NCI-H748 treated with DMSO at 0.1 percent for 48 hours (cell line): ENCODE results near the gene KIF26A.

Experiments used
- DNase-seq: peaks from one replicate; lab custom pipeline; 2025; lab: John Stamatoyannopoulos, UW

KIF26A gene

DNA sequence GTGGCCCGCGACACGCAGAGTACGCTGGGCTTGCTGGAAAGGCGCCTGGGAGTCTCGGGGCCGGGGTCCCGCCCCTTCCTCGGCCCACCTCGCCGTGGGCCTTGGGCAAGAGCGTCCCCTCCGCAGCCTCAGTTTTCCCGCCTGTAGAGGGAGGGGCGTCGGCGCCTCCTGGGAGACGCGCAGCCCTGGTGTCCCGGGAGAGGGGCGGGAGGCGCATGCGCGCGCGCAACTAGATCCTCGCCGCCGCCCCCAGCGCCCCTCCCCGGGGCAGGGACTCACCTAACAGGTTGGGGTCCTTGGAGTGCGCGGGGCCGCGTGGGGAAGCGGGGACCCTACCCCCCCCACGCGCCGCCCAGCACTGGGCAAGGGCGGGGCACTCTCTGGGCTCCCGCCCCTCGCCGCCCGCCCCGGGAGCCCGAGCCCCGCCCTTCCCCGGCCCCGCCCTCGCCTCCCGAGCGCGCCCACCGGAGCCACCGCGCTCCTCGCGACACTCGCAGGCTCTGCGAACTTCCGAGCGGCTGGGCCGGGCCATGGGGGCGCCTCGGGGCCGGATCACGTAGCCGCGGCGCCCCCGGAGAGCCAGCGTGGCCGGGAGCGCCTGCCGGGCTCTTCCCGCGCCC, at the start of gene KIF26A:
TSS of gene KIF26A (plus strand) at position 490 of the 620 bp plus-strand sequence. CDS start 136 bp downstream, outside the sequence.
- DNase-seq: peak; percentile 54

DNA sequence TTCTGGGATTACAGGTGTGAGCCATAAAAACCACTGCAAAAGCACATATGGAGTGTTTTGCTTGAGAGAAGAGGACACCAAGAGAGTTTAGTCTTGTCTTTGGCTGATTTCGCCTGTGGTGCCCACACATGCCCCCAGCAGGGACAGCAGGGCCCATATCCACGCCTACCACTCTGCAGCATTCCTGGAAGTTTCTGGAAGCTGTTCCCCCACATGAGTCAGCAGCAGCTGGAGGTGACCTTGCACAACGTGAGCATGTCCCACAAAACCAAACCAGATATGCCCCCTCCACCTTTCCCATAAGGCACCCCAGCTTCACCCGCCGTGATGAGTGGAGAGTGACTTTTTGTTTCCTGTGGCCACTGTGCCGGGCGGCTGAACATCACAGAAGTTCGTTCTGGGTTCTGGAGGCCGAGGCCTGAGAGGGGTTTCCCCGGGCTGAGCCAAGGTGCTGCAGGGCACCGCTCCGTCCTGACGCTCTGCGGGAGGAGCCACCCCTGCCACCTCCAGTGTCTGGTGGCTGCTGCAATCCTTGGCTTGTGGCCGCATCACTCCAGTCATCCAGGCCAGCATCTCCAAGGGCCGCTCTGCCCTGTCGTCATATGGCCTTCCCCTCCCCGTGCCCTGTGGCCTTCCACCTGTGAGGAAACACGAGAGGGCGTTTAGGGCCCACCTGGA, 48.2 kb upstream of the KIF26A start:
- DNase-seq: no peak

DNA sequence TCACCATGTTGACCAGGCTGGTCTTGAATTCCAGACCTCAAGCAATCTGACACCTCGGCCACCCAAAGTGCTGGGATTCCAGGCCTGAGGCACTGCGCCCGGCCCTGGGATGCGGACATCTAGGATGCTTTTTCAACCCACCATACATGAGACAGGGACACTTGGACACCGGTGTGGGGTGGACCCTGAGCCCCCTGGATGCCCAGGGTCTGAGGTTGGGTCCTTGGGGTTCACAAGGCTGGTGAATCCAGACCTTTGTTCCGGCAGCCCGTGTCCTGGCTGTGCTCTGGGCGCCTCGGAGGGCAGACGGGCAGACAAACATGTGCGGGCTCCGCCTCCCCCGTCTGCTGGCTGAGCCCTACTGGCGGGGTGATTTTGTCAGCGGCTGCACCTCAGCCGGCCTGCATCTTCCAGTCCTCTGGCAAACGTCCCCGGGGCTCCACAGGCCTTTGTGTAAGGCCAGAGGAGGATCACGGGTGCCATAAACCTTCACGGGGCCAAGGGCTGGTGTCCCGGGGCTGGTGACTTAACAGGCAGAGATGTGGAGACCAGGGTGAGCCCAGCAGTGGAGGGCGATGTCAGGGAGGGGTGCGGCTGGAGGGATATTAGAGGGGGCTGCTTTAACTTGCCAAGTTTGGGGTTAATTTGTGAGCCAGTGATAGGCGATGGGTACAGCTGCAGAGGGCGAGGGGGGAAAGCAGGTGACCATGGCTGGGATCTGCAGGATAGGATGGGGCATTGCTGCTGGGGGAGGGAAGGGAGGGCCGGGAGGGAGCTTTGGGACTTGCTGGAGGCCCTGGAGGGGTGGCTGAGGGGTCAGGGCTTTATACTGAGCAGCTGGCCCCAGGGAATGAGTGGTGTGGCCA, 47.1 kb upstream of the KIF26A start:
- DNase-seq: no peak

DNA sequence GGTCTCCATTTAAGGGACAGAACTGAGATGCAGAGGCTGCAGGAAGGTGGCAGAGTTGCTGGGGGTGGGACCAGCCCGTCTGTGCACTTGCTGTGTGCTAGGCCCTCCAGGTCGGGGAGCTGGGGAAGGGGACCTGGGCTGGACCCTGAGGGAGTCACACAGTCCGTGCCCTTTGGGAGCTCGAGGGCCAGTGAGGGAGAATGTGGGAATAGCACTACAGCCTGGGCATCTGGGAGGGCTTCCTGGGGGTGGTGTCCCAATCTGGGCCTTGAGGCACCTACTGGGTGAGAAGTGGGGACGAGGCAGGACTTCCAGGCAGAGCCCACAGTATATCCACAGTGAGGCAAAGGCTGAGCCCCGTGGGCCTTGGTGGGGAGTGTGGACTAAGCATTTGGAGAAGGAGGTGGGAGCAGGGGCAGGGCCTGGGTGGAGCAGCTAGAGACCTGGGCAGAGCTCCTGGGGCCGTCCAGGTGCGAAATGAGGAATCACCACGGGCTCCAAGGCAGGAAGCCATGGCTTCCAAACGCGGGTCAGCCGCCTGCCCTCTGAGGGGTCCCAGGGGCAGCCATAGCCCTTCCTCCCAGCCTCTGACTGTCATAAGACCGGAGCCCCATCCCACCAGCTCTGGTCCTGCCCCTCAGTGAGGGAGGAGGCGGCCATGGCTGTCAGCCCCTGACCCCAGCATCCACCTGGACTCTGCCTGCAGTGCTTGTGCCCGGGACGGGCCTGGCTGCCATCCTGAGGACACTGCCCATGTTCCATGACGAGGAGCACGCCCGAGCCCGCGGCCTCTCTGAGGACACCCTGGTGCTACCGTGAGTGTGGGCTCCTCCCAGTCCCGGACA, 46.2 kb upstream of the KIF26A start:
- no peak for DNase-seq

DNA sequence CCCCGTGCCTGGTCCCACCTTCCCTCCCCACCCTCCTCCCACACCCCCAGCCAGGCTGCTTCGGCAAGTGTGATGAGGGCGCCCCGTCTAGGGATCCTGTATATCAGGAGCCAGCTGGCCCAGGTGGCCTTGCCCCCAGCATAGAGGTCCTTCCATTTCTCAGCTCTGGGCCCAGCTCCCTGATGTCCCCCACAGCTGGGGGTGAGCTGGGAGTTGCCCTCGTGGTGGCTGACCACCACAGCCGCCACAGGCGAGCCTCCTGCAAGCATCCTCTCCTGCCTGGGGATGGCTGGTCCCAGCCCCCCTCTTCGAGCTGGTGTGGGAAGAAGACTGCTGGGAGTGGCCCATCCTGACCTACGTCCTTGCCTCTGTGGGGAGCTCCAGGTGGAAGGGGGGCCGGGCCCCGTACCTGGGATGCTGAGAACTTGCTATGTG, 45.4 kb upstream of the KIF26A start:
- DNase-seq: no peak

DNA sequence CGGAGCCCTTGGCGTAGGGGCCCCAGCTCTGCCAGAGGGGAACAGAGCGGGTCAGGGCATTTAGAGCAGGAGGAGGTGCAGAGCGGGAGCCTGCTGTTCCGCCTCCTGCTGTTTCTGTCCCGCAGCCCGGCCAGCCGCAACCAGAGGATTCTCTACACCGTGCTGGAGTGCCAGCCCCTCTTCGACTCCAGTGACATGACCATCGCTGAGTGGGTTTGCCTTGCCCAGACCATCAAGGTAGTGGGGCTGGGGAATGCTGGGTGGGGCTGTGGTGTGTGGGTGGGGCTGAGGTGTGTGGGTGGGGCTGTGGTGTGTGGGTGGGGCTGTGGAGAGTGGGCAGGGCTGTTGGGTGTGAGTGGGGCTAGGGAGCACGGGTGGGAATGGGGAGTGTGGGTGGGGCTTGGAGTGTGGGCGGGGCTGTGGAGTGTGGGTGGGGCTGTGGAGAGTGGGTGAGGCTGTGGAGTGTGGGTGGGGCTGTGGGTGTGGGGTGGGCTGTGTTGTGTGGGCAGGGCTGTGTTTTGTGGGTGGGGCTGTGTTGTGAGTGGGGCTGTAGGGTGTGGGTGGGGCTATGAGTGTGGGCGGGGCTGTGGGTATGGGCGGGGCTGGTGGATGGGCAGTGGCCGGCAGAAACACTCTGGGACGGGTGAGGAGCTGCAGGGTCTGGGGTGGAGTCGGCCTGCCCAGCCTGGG, 44.9 kb upstream of the KIF26A start:
- DNase-seq: no peak

DNA sequence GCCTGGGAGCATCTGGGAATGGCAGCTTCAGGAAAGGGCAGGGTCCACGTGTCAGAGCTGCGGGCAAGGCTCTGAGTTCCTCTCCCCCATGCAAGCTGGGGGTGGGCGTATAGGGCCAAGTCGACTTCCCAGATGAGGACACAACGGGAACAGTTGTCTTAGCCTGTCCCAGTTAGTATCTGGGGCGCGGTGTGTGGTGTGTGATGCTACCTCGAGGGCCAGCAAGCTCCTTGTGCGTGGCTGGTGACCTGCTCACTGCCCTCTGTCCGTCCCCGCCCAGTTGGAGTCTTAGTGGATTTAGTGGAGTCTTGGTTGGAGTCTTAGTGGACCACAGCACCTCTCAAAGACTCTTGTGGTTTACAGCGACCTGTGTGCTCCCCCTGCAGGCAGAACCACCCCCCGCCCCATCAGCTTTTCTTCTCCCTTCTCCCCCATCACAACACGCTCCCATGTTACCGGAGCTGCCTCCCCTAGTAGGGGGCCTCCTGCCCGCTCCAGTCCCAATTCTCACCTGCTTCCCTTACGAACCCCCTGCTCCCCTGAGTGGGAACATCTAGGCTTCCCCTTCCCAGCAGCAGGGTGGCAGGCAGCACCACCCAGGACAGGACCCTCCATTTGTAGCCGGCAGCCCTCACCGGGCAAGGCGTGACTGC, 44.2 kb upstream of the KIF26A start:
- no peak for DNase-seq

DNA sequence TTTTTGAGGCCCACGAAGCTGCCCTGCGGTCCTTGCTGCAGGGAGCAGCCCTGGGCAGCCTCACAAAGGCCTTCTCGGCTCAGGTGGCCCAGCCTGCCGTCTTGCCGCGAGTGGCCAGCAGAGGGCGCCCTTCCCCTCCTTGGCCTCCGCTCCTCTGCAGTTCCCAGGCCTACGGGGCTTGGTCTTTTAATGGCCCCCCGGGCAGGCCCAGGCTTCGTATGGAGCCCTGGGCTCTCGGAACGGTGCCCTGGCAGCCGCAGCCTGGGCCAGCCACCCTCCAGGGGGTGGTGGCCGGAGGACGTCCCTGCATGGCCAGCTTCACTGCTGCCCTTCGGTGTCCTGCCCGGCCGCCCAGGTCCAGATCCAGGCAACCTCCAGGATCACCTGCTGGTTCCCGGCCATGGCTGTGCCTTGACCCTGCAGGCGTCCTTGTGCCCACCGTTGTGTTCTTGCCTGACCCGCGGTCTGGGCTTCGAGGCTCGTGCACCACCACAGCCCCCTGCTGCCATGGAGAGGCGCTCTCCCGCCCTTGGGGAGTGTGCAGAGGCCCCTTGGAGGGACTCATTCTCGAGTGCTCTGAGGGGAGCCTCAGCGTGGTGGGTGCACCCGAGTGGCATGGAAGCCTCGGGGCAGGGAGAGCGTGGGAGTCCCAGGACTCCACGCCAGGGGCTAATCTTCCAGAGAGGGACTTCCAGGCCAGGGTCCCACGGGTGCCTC, 43.5 kb upstream of the KIF26A start:
- peak; percentile 27 for DNase-seq

DNA sequence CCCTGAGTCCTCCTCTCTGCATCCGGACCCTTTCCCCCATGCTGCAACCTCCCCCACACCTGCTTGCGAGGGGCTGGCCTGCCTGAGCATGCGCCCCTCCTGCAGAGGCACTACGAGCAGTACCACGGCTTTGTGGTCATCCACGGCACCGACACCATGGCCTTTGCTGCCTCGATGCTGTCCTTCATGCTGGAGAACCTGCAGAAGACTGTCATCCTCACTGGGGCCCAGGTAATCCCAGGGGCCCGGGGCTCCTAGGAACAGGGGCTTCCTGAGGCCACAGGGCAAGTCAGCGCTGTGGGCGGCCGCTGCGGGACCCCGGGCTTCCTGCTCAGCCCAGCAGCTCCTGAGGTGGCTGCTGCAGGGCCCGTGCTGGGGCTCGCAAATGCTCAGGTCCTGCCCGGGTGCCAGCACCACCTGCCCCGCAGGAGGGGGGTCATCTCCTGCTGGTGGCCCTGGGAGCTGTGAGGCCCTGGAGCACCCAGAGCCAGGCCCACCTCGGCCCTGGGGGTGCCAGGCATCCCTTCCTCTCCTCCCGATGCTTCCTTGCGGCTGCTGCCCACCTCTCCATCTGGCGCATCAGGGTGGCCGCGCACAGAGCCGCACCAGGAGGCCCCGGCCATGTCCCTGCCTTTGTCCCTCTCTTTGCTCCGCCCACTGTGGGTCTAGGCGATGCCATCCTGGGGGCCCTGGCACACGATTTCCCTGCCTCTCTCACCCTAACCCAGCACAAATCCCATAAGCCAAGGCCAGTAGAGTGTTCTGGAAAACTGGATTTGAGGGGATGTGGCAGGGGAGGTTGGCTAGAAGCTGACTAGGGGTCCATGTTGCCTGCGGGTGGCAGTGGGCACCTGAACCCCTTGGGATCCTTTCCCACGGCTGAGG, 42.7 kb upstream of the KIF26A start:
- no peak for DNase-seq

DNA sequence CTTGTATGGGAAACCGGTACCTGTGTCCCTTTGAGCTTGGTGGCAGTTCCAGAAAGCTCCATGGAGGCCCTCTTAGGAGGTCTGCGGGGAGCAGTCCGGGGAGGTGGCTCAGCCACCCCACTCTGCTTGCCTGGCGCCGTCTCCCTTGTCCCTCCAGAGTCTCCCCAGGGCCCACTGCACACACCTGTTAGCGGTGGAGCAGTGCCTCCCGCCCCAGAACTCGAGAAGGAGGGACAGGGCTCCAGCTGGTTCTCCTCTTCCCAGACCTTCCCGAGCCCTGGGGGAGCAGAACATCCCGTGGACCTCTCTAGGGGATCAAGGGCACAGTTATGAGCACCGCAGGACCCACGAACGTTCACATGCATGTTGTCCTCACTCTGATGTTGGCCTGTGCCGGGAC, 42.1 kb upstream of the KIF26A start:
- DNase-seq: no peak

DNA sequence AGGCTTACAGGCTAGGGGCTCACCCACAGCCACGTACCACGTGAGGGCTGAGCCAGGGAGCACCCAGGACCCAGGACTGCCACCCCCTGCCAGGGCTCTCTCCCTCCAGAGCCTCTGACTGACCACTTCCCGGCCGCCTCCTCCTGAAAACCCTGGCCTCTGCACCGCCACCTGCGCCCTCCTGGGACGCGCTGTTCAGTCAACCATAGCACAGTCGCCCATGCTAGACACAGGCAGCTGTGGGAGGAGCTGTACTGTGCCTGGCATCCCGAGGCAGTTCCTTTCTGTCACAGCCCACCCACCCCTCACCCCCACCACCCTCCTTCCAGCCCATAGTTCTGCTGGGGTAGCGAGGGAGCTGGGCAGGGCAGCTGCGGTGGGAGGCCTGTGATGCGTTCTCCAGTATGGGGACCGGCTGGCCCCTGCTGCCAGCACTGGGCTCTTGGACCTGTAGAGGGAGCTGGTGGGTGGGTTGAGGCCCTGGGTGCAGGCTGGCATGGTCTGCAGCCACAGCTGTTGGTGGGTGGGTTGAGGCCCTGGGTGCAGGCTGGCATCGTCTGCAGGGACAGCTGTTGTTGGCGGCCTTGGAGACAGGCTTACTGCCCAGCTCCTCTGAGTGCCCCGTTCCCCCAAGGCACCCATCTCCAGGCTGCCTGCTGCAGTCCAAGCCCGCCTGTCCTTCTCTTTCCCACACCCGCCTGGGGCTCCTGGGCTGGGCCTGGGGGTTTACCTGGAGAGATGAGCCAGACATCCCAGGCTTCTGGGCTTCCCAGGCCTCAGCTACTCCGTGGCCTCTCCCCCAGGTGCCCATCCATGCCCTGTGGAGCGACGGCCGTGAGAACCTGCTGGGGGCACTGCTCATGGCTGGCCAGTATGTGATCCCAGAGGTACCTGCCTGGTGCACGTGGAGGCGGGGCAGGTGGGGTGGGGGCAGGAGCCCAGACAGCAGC, 41.4 kb upstream of the KIF26A start:
- DNase-seq: no peak

DNA sequence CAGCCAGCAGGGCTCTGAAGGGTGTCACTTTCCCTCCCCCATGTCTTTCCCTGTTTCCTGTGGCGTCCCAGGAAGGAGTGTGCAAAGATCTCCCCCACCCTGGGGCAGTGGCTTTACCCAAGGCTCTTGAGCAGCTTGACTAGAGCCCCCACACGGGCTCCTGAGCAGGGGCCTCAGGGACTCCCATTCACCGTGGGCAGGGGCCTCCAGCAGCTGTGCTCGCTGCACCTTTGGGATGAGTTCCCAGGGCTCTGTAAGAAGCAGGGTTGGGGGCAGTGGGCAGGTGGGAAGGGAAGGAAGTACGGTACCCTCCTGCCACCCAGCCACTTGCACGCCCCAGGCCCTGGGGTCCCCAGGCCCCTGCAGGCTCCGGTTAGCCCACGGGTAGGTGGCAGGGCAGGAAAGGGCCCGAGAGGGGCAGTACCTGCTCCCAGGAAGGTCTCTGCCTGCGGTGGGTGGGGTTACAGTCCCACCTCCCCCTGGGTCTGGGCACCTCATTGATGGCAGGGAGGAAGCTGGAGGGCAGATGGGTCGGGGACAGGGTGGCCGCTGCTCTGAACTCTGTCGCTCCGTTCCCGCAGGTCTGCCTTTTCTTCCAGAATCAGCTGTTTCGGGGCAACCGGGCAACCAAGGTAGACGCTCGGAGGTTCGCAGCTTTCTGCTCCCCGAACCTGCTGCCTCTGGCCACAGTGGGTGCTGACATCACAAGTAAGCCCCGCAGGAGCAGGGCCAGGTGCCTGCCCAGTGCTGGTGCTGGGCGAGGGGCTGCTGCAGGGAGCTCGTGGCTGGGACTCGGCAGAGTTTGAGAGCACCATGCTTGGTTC, 39.9 kb upstream of the KIF26A start:
- no peak for DNase-seq

DNA sequence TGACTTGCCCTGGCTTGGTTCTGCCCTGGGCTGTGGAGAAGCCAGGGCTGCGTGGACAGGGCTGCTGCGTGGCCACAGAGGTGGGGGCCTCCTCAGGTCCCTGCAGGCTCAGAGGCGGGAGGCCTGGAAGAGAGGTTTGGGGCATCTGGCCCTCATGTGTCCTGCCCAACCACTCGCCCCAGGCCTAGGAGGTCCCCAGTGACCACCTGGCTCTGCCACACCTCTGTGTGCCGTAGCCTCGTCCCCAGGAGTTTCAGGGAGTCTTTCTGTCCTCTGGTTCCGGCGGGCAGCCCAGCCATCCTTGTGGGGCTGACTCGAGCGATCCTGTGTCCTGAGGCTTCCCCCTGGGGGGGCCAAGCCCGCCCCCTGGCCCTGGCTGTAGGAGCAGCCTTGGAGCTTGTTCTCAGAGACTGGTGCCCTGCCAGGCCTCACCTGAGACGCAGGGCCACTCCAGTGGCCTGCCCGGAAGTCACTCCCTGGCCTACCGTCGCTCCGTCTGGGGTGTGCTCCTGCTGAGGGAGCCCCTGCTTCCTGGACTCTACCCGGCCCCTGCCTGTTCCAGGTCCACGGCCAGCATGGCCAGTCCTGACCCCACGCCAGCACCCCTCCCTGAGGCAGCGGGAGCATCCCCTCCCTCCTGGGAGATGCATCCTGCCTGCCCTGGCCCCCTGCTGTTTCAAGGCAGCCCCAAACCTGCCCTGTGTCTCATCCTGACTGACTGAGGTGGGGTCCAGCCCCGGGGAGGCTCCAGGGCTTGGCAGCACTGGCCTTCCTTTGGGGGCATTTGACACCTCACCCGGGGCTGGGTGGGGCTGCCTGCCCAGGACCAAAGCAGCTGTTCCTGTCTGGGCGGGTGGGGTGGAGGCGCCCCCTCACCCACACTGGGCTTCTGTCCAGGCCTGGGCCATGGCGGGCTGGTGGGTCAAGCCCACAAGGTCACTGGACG, 39.0 kb upstream of the KIF26A start:
- no peak for DNase-seq

DNA sequence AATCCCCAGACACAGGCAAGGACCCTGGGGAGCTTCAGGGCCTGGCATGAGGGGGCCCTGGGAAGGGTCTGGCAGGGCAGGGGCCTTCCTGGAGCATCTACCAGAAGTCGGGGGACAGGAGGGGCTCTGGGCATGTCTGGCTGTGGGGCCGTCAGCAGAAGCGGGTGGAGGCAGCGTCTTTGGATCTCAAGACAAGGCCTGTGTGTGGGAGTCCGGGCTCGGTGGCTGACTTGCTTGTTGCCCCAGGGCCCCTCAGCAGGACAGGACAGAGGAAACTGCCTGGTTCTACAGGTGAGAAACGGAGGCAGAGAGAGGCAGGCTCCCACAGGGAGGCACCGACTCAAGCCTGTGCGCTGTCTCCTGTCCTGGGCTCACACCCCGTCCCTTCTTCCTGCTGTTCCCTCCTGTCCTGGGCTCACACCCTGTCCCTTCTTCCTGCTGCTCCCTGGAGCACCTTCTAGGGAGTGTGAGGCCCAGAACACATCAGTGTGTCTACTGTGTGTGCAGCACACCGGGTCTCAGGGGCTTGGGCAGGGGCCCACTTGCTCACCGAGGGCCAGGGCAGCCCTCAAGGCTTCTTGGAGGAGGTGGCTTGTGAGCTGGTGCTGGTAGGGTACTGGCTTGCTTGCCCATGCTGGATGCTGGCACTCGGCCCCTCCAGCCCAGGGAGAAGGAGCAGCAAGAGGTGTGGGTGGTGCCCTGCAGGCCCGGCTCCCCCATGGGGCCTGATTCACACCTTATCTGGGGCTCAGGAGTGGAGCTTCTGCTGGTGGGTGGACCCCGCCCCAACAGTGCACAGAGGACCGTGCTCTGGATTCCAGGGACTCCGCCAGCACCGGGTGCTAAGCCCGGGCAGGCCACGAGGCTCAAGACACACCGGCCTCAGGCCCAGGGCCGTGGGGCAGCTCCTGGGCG, 38.0 kb upstream of the KIF26A start:
- DNase-seq: no peak

DNA sequence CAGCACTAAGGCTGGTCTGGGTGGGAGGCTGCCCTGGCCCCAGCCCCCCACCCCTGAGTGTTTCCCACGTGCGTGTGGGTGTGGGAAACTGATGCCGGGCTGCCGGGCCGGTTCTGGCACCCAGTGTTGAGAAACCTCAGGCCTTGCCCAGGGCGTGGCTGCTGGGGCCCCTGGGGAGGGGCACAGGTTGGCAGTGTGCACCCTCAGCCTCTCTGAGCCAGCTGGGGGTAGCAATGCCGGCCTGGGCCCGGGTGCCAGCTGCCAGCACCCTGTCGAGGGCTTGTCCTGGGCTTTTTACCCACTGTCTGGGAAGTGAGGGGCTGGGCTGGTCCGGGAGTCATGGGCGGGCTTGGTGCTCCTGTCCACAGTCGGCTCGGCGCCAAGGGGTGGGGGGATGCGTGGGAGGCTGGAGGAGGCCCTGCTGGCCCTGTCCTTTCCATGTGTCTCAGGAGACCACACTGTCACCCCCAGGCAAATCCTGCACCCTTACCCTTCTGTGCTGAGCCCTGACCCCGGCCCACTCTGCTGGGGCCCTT, 37.2 kb upstream of the KIF26A start:
- no peak for DNase-seq
